H1 (cell line): ENCODE results near the gene NOL4L. TPM values are rescaled to one million over a fixed set of nuclear protein-coding genes. Genes with fewer than 3 reads are reported as not detected.

ENCODE experiments used
- CBX8 ChIP-seq: fragments of 300-800, 300-1000 bp; sonication (generic); IDR thresholded peaks from 2 replicates; pipeline ENCODE4 v1.7.1; 2016; ENCODE audit warnings: low read depth, low read length, borderline replicate concordance
- EZH2 ChIP-seq: fragments of 200-600 bp; sonication (generic); IDR thresholded peaks from 2 replicates; pipeline ENCODE4 v1.7.1; 2012; ENCODE audit warnings: low read depth, mild to moderate bottlenecking, moderate library complexity, low read length, inconsistent platforms; ENCODE audit not compliant: severe bottlenecking
- ZNF274 ChIP-seq: IDR thresholded peaks from 2 replicates; pipeline ENCODE4 v1.7.0; 2012; ENCODE audit warnings: low read length, borderline replicate concordance; ENCODE audit errors: extremely low read depth
- polyA plus RNA-seq, 7 experiments: library from polyadenylated mRNA; depleted of rRNA in 3 of 7; stranded (reverse) in 5 of 7; unstranded in 2 of 7; fragments of >200 nt in 5 of 7; fragments of 200-250 nt in 2 of 7; gene quantifications; 1 replicate in 5 of 7; 2 replicates in 1 of 7; 4 replicates in 1 of 7; pipeline versions ENCODE4 v1.2.1 to v1.2.3, GENCODE V29; 2011 to 2013; ENCODE audit warnings: missing spikeins in 2 of 7, mixed read lengths in 2 of 7
- total RNA-seq: library from RNA; stranded (reverse); fragmentation: NEBNext Ultra II Directional; extraction: Animal tissue kit (Norgen Biotek cat#: 25700); gene quantifications from 2 replicates; pipeline ENCODE4 v1.2.1, GENCODE V29; 2021

The NOL4L gene
- total and polyA plus RNA-seq, 2 of the 8 experiments (the other 6 are each of a cell fraction or from before 2014, with no cell fraction given), result 15.3 to 23.7 TPM

GRCh38 chr20:32461836-32462600 lies 123.1 kb downstream of the NOL4L start (continued):
- TF ChIP-seq CBX8 (no peak), ZNF274 (no peak), EZH2 (no peak)
